Panc1 (cell line): ENCODE results near the gene TP53BP2. TPM values are rescaled to one million over a fixed set of nuclear protein-coding genes. Genes with fewer than 3 reads are reported as not detected.

Experiments
- ATAC-seq: fragments of 200-7000 bp; cut with Tn5 transposase; 2 replicates; pipeline ENCODE4 v1.9.1; 2020; ENCODE audit warnings: mild to moderate bottlenecking, moderate library complexity
- BruUV-seq: library from RNA; stranded (reverse); fragments of 400-500 nt; replicated peaks from 2 replicates; lab custom pipeline; 2021; lab: Mats Ljungman, UMichigan
- CTCF ChIA-PET: fragments of 300-600 bp; sonication (Branson Sonifier 250); formaldehyde crosslinking; loops from one replicate; lab custom pipeline; 2022; ENCODE audit warnings: antibody characterized with exemption; lab: Charles Lee
- POLR2A ChIA-PET: fragments of 300-600 bp; sonication (Branson Sonifier 250); formaldehyde crosslinking; loops from one replicate; lab custom pipeline; 2022; ENCODE audit warnings: antibody characterized with exemption; lab: Charles Lee
- DNase-seq: peaks from one replicate; pipeline ENCODE4 v3.0.0-alpha.2; 2010; ENCODE audit warnings: low read depth, low spot score
- H3K27ac ChIP-seq: 2 replicates; pipeline ENCODE4 v1.5.1; 2011; ENCODE audit warnings: mild to moderate bottlenecking, low read length, inconsistent platforms
- H3K27me3 ChIP-seq: fragments of 200-500 bp; sonication (Bioruptor generic); 2 replicates; pipeline ENCODE4 v1.6.0; 2014; ENCODE audit warnings: low read length, inconsistent platforms; ENCODE audit not compliant: control insufficient read depth, insufficient read depth
- H3K36me3 ChIP-seq: fragments of 200-500 bp; sonication (Bioruptor generic); 2 replicates; pipeline ENCODE4 v1.5.1; 2014; ENCODE audit warnings: inconsistent platforms, mild to moderate bottlenecking, low read length, moderate library complexity; ENCODE audit not compliant: control insufficient read depth, insufficient read depth
- H3K4me1 ChIP-seq: 2 replicates; pipeline ENCODE4 v1.5.1; 2011; ENCODE audit warnings: inconsistent platforms, mild to moderate bottlenecking, low read length, moderate library complexity; ENCODE audit not compliant: control insufficient read depth, insufficient read depth
- H3K4me3 ChIP-seq, 2 experiments: 2 replicates each; pipeline ENCODE4 v1.5.1; 2011 to 2012; ENCODE audit warnings: low read depth in 2 of 2, low read length in 2 of 2, mild to moderate bottlenecking in 2 of 2, inconsistent platforms in 1 of 2, moderate library complexity in 1 of 2
- H3K9me3 ChIP-seq: fragments of 200-500 bp; sonication (Bioruptor generic); 2 replicates; pipeline ENCODE4 v1.5.1; 2014; ENCODE audit warnings: low read depth, mild to moderate bottlenecking, inconsistent platforms, low read length, moderate library complexity; ENCODE audit not compliant: control insufficient read depth, insufficient read depth
- CTCF ChIP-seq: fragments of 450-650 bp; IDR thresholded peaks from 2 replicates; pipeline ENCODE4 v1.5.1; 2017; ENCODE audit warnings: mild to moderate bottlenecking
- POLR2AphosphoS5 ChIP-seq: IDR thresholded peaks from 2 replicates; pipeline ENCODE4 v1.6.1; 2012; ENCODE audit warnings: mild to moderate bottlenecking, low read depth, low read length, moderate library complexity
- REST ChIP-seq, 2 experiments: IDR thresholded peaks; 2 replicates each; pipeline ENCODE4 v1.6.1; 2011 to 2012; ENCODE audit warnings: low read depth in 2 of 2, control low read depth in 1 of 2, low read length in 1 of 2, mild to moderate bottlenecking in 1 of 2, moderate library complexity in 1 of 2; ENCODE audit not compliant: insufficient read depth in 1 of 2
- SIN3A ChIP-seq: IDR thresholded peaks from 2 replicates; pipeline ENCODE4 v1.6.1; 2012; ENCODE audit warnings: low read depth, mild to moderate bottlenecking, low read length, moderate library complexity, borderline replicate concordance; ENCODE audit not compliant: insufficient read depth
- TCF7L2 ChIP-seq: IDR thresholded peaks from 2 replicates; pipeline ENCODE4 v1.6.1; 2011; ENCODE audit warnings: mild to moderate bottlenecking, low read depth, low read length, inconsistent platforms
- in situ Hi-C: cut with HindIII; loops from 2 replicates; pipeline ENCODE4 v1.10.0; 2016; ENCODE audit warnings: low sequenced_read_pairs, low pct_unique_long_range_greater_than_20kb
- intact Hi-C: fragments of 100-400 bp; cut with micrococcal nuclease; formaldehyde crosslinking; loops from one replicate; pipeline ENCODE4 v1.10.0; 2022; ENCODE audit not compliant: unreplicated experiment
- total RNA-seq: library from RNA; stranded (reverse); gene quantifications from one replicate; pipeline ENCODE4 v1.2.1, GENCODE V29; 2021; ENCODE audit not compliant: unreplicated experiment

TP53BP2 gene
- total RNA-seq, 1 experiment from 2014 or later = 51.4 TPM

- no TSS peak for BruUV-seq
- H3K4me1 ChIP-seq = peaks cover 4% of the 10 kb centered on the region; the same call in 1 of the 2 replicates
- no peaks in the 10 kb centered on the region; the same call in 1 of the 2 replicates for H3K36me3 ChIP-seq
- intact Hi-C loops (no loop called here), in situ Hi-C loops (no loop called here)
- ChIA-PET CTCF (no interaction called here), POLR2A (no interaction called here)
- H3K9me3 ChIP-seq = no peaks in the 10 kb centered on the region
- ATAC-seq = no peak
- no peak overlapping the region for H3K4me3 ChIP-seq
- no peak for DNase-seq
- no peak overlapping the region for H3K27ac ChIP-seq
- H3K27me3 ChIP-seq = no peaks in the 10 kb centered on the region
- TF ChIP-seq CTCF (no peak), SIN3A (no peak), REST (IDR thresholded peaks at IDR 0.05; ENCODE audit: insufficient read depth in 1 of 2, low read depth in 2 of 2, low read length in 1 of 2) (no peak), TCF7L2 (no peak), POLR2AphosphoS5 (no peak)
These were observed 3.9 kb upstream of the TP53BP2 start for GRCh38 chr1:223849352-223850254.

GRCh38 chr1:223848536-223848935 lies 2.8 kb upstream of the TP53BP2 start:
- BruUV-seq = no TSS peak
- CTCF ChIA-PET = no interaction called here
- POLR2A ChIA-PET = no interaction called here
- no peaks in the 10 kb centered on the region for H3K27me3 ChIP-seq
- H3K4me3 ChIP-seq = no peak overlapping the region
- ATAC-seq = no peak
- intact Hi-C loops = no loop called here
- H3K9me3 ChIP-seq = no peaks in the 10 kb centered on the region
- TF ChIP-seq CTCF (no peak), TCF7L2 (no peak), SIN3A (no peak), REST (IDR thresholded peaks at IDR 0.05; ENCODE audit: insufficient read depth in 1 of 2, low read depth in 2 of 2, low read length in 1 of 2) (no peak), POLR2AphosphoS5 (no peak)
- H3K4me1 ChIP-seq = peaks cover 10% of the 10 kb centered on the region
- no peaks in the 10 kb centered on the region; the same call in 1 of the 2 replicates for H3K36me3 ChIP-seq
- in situ Hi-C loops = no loop called here
- DNase-seq = no peak
- H3K27ac ChIP-seq = no peak overlapping the region
